CD4-positive, alpha-beta T cell treated with Interleukin-15 for 4 hours (primary cell): ENCODE data around the gene MYO18B.
"Not testable (repeated sequence)": the region's sequence is repeated elsewhere in the genome, so short reads cannot be mapped to it uniquely, and the experiment has no call there.

Experiments used
- DNase-seq: peaks from one replicate; pipeline ENCODE4 v3.0.0-alpha.2; 2020; ENCODE audit warnings: low spot score

The MYO18B gene

GRCh38 chr22:25942856-25943411 is 200.9 kb downstream of the MYO18B start:
- no peak for DNase-seq

- no peak for DNase-seq
Observed at GRCh38 chr22:25950111-25950510, 208.1 kb downstream of the MYO18B start.

- no peak for DNase-seq
Observed at GRCh38 chr22:25953276-25953675, 211.3 kb downstream of the MYO18B start.

- DNase-seq, result no peak
Observed at GRCh38 chr22:25953919-25954318, 211.9 kb downstream of the MYO18B start.

GRCh38 chr22:25955323-25955722 is 213.3 kb downstream of the MYO18B start:
- DNase-seq, result no peak

GRCh38 chr22:25956801-25957200 is 214.8 kb downstream of the MYO18B start:
- DNase-seq, result no peak

GRCh38 chr22:25959818-25960774 is 218.1 kb downstream of the MYO18B start:
- no peak for DNase-seq

GRCh38 chr22:25961699-25962098 is 219.7 kb downstream of the MYO18B start:
- no peak for DNase-seq

- DNase-seq, result no peak
Observed at GRCh38 chr22:25962711-25963110, 220.7 kb downstream of the MYO18B start.

- no peak for DNase-seq
Observed at GRCh38 chr22:25964961-25965730, 223.2 kb downstream of the MYO18B start.

- no peak for DNase-seq
Observed at GRCh38 chr22:25966448-25966913, 224.5 kb downstream of the MYO18B start.

GRCh38 chr22:25969286-25969685 is 227.3 kb downstream of the MYO18B start:
- no peak for DNase-seq

- DNase-seq, result no peak
Observed at GRCh38 chr22:25969901-25970300, 227.9 kb downstream of the MYO18B start.

GRCh38 chr22:25970374-25970911 is 228.5 kb downstream of the MYO18B start:
- DNase-seq, result no peak

- no peak for DNase-seq
Observed at GRCh38 chr22:25970999-25971811, 229.2 kb downstream of the MYO18B start.

- no peak for DNase-seq
Observed at GRCh38 chr22:25972397-25972796, 230.4 kb downstream of the MYO18B start.

- no peak for DNase-seq
Observed at GRCh38 chr22:25976356-25976755, 234.4 kb downstream of the MYO18B start.

GRCh38 chr22:25979968-25980367 is 238.0 kb downstream of the MYO18B start:
- no peak for DNase-seq

- not testable (repeated sequence) for DNase-seq
Observed at GRCh38 chr22:25984911-25985310, 242.9 kb downstream of the MYO18B start.

GRCh38 chr22:25987948-25988347 is 246.0 kb downstream of the MYO18B start:
- DNase-seq, result no peak

- DNase-seq, result no peak
Observed at GRCh38 chr22:25990940-25991339, 249.0 kb downstream of the MYO18B start.
